NCI-H510A treated with DMSO at 0.1 percent for 48 hours (cell line): ENCODE data around the gene RIC8B.
A peak's percentile ranks its signal among the peaks of the same experiment; 100 is the strongest.

ENCODE experiments used
- DNase-seq: peaks from one replicate; lab custom pipeline; 2025; lab: John Stamatoyannopoulos, UW

Gene RIC8B

DNA sequence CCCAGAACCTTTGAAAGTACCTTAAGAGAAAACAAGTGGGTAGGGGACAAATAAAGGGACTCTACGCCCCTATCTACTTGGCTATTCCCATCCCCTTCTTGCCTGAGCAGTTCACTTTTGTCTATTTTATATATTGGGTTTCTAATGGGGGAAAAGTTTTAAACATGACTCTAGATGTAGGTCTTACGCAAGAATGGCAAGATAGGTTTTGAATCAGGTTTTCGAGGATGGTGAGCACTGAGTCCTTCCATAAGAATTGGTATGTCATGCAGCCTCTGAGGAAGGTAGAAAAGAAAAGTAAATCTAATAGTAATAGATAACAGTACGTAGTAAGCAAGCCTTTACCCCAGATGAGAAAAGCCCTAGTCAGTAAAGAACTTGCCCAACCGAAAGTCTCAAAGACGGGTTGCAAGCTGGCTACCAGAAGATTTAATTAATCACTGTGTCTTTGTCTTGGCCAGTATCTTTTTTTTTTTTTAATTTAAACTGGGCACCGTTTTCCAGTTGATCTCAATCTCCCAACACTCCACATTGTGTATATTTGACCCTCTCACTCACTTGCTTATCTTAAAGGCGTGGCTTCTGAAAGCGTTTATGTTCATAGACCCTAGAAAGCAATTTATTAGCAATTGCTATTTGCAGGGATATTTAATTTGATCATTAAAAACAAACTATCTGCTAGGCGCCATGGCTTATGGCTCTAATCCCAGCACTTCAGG lies 94.7 kb downstream of the RIC8B start:
- DNase-seq = no peak

DNA sequence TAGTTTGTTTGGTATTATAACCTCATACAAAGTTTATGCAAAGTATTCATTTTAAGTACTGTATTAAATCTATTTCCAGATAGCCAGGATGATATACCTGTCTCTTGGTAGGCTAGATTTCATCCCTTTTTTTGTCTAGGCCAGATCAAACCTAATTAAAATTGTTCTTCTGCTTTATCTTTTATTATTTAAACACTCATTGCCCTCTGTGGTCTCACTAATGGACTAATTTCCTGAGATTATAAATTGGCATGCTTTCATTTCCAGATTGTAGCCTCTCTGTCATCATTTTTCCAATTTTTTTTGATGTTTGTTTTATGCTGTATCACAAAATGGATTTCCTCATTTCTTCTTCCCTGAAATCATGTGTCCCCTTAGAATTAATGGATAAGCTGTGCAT lies 95.6 kb downstream of the RIC8B start:
- DNase-seq = no peak

DNA sequence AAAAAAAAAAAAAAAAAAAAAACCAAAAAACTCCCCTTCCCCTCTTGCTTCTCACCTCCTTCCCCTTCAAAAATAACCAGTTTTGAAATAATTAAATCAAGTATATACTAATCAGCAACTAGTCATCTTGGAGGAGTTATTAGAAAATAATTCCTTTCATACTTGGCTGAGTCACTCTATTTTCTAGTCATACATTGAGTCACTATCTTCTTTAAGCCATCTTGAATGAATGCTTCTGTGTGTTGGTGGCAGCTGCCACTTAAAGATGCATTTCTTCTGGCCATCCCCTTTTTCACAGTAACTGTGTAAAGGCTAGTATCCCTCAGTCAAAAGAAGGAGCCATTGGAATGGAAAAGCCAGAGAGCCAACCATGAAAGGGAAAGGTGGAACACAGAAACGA lies 97.0 kb downstream of the RIC8B start:
- no peak for DNase-seq

DNA sequence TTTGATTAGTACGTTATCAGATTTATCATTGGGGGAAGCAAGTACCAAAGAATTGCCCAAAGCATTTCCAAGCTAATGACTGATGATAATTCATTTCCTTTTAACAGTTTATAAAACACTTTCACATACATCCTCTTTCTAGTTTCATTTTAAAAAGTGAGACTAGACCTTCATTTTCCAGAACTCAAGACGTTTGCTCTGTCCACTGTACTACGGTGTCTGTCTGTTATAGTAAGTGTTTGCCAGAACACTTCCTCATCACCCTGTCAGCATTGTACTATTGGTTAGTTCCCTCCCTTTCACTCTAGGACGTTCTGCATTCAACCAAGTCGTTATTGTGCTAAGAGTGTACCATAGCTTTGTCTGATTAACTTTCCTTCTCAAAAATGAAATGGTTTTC lies 99.5 kb downstream of the RIC8B start:
- no peak for DNase-seq

DNA sequence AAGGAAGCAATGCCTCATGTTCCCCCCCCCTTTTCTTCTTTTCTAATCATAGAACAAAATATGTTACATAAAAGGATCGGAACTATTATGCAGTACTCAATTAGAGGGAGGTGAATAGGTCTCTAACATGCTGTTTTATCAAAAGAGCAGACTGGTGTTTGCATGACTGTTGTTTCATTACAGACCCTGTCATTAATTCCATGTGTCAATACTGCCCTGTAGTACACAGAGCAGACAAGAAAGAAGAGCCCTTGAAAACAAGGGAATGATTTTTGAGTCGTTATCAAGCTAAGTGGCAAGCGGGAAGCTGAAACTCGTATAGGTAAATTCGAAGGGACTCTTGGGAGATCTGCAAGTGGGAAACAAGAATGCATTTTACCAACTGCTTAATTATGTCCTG lies 104.3 kb downstream of the RIC8B start:
- DNase-seq = peak; percentile 8

DNA sequence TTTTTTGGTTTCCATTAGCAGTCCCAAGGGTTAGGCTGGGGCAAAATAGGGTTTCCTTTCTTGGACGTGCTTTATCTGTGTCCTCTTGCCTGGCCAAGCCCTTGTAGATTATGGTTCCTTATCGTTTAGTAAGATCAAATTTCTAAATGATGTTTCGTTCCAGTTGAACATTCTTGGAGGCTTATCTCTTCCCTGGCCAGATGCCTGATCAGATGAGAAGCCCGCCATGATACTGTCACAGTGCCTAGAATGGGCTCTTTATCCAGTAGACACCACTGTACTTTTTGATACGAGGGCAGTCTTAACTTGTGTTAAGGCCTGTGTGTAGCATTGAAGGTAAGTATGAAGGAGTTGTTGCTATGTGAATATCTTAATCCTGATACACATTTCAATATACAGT lies 105.1 kb downstream of the RIC8B start:
- no peak for DNase-seq

- DNase-seq = no peak
These were observed 108.9 kb downstream of the RIC8B start for GRCh38 chr12:106883426-106883825.

GRCh38 chr12:106885026-106885425 lies 110.5 kb downstream of the RIC8B start:
- DNase-seq = no peak

DNA sequence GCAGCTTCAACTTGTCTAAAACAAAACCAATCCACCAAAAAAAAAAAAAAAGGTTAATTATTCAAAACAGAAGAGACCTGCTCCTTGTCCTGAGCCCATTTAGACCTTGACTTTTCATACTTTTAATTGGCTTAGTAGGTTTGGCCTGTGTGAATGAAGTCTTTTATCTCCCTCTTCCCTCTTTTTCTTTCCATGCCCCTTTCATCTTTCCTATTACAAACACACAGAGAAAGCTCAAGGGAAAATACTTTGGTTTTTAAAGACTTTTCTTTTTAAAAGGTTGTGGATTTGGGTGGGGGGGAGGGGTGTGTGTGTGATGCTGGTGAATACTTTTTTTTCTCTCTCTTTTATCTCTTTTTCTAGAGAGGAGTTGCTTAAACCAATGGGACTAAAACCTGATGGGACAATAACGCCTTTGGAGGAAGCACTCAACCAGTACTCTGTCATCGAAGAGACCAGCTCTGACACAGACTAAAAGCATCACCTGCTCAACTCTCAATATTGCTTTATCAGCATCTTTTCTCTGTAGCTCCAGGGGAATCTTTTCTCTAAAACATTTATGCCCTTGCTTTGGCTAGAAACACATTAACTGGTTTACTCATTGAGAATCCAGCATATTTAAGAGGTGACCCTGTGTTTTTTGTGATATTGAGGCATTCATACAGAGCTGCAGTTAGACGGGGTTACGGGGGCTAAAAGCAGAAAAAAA lies 111.2 kb downstream of the RIC8B start:
- DNase-seq = no peak

GRCh38 chr12:106886932-106887331 lies 112.5 kb downstream of the RIC8B start:
- DNase-seq = no peak

DNA sequence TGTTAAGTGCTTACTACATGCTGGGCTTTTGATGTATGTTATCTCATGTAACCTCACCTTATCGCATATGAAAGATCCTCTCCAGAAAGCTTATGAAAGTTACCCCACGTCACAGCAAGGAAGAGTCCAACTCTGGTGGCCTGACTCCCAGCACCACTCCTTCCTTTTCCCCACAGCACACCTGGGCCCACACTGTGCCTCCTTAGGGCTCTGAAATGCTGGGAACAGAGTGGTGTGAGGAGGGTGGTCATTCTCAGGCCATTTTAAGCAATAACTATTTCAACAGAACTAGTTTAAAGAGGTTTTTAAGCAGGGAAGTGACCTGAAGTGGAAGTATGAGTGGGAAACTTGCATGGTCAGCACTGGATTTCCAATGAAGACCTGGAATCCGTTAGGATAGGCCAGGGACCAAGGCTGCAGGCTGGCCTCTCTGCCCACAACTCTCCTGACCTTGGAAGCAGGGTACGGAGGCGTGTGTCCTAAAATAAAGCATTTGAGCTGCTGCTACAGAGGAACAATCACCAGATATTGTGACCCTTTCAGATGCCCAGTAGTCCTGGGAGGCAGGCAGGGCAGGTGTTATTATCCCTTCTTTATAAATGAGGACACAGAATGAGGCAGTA lies 114.0 kb downstream of the RIC8B start:
- DNase-seq = no peak

DNA sequence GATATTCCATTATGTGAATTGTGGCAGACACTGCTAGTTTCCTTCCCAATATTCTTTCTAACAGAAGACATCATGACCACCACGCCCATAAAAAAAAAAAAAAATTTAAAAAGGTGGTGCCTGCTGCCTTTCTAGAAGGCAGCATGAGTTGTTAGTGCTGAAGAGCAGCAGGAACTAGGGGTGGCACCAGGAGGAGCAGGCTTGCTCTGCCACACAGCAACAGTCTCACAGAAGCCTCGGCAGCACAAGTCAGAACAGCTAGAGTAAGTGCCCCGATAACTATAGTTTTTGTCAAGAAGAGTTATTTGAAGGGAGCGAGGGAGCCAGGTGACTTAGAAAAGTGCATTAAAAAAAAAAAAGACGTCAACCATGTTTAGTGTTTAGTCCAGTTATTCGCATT lies 114.8 kb downstream of the RIC8B start:
- no peak for DNase-seq

DNA sequence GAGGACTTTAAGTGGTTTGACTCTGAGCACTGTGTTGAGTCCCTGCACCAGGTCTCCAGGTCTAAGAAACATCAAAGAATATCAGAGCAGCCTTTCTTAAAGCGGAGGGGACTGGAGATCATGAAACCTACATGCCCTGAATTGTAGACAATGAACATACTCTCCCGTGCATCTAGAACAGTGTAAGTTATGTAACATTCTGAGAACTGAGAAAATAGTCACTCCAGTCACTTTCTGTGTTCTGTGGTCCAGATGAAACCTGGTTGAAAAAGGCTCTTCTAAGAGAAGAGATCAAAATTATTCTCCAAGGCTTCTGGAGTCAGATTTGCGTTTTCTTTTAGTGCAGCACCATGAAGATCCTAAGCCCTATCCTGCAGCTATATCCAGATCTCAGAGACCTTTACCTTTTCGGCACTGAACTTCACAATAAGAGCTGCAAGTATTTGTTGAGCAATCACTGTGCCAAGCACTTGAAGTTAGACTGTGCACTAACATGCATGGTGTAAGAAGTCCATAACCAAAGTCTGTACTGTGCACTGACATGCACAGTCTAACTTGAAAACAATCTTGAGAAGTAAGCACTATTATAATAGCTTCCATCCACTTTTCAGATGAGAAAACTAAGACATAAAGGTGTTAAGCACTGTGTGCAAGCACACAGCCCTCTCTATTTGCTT lies 115.6 kb downstream of the RIC8B start:
- DNase-seq = no peak

DNA sequence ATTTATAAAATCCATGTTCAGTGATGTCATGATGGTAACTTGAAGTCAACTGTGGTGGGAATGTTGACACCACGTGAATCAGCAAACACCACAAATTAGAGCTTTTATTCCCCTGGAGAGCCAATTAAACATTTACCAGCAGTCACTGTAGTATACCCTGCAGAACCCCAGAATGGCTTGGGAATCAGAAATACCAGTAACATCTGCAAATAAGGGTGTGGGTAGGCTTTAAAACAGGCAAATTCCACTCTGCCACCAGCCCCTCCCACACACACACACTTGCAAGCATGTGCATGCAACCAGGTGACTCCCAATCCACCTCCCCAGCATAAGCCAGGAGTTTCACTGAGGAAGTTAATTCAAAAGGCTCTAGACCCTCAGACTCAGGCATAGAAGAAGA lies 117.6 kb downstream of the RIC8B start:
- no peak for DNase-seq

GRCh38 chr12:106893451-106893850 lies 119.0 kb downstream of the RIC8B start:
- no peak for DNase-seq

DNA sequence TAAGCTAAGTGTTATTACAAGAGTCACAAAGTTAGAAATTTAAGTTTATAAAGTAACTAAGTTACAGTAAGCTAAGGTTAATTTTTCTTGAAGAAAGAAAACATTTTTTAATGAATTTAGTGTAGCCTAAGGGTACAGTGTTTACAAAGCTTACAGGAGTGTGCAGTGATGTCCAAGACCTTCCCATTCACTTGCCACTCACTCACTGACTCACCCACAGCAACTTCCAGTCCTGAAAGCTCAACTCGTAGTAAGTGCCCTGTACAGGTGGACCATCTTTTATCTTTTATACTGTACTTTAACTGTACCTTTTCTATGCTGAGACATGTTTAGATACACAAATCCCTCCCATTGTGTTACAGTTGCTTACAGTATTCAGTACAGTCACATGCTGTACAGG lies 120.3 kb downstream of the RIC8B start:
- no peak for DNase-seq

DNA sequence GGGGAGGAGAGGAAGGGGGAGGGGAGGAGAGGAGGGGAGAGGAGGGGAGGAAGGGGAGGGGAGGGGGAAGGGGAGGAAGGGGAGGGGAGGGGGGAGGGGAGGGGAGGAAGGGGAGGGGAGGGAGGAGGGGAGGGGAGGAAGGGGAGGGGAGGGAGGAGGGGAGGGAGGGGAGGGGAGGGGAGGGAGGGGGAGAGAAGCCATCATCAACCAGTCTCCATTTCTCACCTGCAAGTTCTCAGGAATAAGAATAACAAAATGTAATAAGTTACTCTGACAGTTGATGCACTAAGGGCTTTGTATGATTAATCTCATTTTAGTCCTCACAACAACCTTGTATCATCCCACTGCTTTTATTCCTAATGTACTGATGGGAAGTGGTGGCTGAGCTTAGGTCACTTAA lies 122.1 kb downstream of the RIC8B start:
- DNase-seq = no peak

DNA sequence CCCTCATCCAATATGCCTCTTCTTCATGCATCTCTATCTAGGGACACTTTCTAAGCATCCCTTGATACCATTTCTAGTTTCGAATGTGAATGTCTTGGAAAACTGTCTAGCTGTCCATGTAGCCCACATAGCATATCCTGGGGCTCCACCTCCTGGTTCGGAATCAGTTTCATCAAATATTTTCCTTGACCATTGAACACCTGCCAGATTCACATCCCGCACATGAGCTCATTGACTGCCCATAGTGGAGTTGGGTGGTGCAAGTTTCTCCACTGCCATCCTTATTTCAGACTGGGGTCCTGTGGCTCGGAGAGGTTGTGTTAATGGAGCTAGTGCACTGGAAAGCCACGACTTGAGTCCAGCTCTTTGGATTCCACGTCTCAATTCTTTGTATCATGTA lies 122.6 kb downstream of the RIC8B start:
- no peak for DNase-seq

DNA sequence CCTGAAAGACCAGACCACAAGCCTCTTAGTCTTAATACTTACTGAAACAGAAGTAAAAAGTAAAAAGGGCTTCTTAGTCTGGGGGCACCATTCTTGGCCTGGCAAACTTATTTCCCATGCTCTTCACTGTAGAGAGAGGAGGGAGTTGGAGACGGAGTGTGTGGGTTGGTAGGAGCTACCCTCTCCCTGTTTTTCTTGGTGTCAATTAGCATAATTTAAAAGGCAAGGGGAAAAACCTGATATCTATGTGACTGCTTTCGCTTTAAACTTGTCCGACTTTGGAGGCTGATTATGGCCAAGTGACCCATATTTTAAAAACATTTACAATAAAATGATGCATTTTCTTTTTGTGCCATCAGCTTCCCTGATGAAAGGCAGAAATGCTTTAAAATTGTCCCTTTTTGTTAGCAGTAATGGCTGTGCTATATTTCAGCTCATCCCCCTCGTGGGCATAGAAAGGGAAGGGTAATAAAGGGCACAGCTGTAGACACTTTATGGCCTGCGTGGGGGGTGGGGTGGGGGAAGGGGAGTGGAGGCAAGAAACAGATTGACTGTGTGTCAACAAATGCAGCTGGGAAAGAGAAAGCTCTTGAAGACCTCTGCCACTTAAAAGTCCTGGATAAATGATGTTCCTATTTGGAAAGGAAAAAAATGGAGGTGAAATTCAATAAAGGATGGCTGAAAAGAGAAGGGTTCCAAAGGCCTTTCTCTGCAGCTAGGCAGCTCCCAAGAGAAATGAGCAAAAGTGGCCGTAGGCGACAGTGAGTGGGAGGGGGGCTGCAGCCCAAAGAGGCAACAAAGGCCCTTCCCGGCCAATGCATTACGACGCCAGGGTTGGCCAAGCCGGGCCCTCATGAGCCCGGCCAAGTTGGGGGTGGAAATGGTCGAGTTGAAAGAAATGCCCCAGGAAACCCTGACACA lies 123.8 kb downstream of the RIC8B start:
- peak; percentile 46 for DNase-seq

DNA sequence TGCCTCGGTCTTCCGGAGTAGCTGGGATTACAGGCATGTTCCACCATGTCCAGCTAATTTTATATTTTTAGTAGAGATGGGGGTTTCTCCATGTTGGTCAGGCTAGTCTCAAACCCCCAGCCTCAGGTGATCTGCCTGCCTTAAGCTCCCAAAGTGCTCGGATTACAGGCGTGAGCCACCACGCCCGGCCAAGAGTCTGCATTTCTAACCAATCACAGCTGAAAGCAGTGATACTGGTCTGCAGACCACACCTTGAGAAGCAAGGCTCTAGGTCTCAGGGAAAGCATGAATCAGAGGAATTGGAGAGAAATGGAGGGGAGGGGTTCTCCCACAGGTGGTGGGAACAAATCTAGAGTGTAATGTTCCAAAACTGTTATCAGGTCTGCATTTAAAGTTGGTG lies 126.1 kb downstream of the RIC8B start:
- DNase-seq = no peak

GRCh38 chr12:106901276-106901675 lies 126.8 kb downstream of the RIC8B start:
- DNase-seq = no peak

GRCh38 chr12:106902053-106902452 lies 127.6 kb downstream of the RIC8B start:
- no peak for DNase-seq
